Esophagus muscularis mucosa (tissue), 3 donors: Measurements from ENCODE around the gene FUT3.

Experiments
- CTCF ChIP-seq, 3 experiments: fragments of 200-600 bp in 2 of 3; fragments of 450-650 bp in 1 of 3; sonication (generic) in 2 of 3; IDR thresholded peaks; one replicate each; pipeline ENCODE4 v1.5.1; 2017 to 2019; ENCODE audit warnings: antibody characterized with exemption in 3 of 3, mild to moderate bottlenecking in 2 of 3, moderate library complexity in 1 of 3
- EP300 ChIP-seq: sonication (generic); formaldehyde crosslinking; IDR thresholded peaks from one replicate; pipeline ENCODE4 v1.6.1; 2017; ENCODE audit warnings: antibody characterized with exemption

GRCh38 chr19:5881543-5882299, 30.5 kb upstream of the FUT3 start:
- TF ChIP-seq CTCF (IDR thresholded peaks at IDR 0.05) = no peak
- no peak for TF ChIP-seq EP300
